SK-N-SH treated with all-trans-retinoic acid at 6 μM for 48 hours (cell line): Measurements from ENCODE around the gene PDCL3.

Experiments
- ARNTL ChIP-seq: fragments of 450-650 bp; formaldehyde crosslinking; IDR thresholded peaks from 2 replicates; pipeline ENCODE4 v1.5.0; 2020; ENCODE audit warnings: low read depth, mild to moderate bottlenecking, moderate library complexity, borderline replicate concordance
- ESRRG ChIP-seq: fragments of 250-450 bp; sonication (Bioruptor Pico); IDR thresholded peaks from 2 replicates; pipeline ENCODE4 v1.6.1; 2021; ENCODE audit warnings: mild to moderate bottlenecking
- GLIS3 ChIP-seq: fragments of 250-450 bp; sonication (Bioruptor Pico); IDR thresholded peaks from 2 replicates; pipeline ENCODE4 v1.5.0; 2020; ENCODE audit warnings: mild to moderate bottlenecking, moderate library complexity
- POU6F1 ChIP-seq: fragments of 250-450 bp; sonication (Bioruptor Pico); IDR thresholded peaks from 2 replicates; pipeline ENCODE4 v1.8.0; 2021; ENCODE audit warnings: low read depth, mild to moderate bottlenecking, moderate library complexity, borderline replicate concordance
- PPARA ChIP-seq: fragments of 250-450 bp; sonication (Bioruptor Pico); IDR thresholded peaks from 2 replicates; pipeline ENCODE4 v1.5.0; 2020; ENCODE audit warnings: mild to moderate bottlenecking, borderline replicate concordance
- RARB ChIP-seq: fragments of 250-450 bp; sonication (Bioruptor Pico); IDR thresholded peaks from 2 replicates; pipeline ENCODE4 v1.8.0; 2021; ENCODE audit warnings: mild to moderate bottlenecking, moderate library complexity
- SNAI2 ChIP-seq: fragments of 250-450 bp; sonication (Bioruptor Pico); IDR thresholded peaks from 2 replicates; pipeline ENCODE4 v1.5.0; 2020; ENCODE audit warnings: mild to moderate bottlenecking, moderate library complexity
- TCF4 ChIP-seq: fragments of 250-450 bp; sonication (Bioruptor Pico); IDR thresholded peaks from 2 replicates; pipeline ENCODE4 v1.8.0; 2021; ENCODE audit warnings: mild to moderate bottlenecking, moderate library complexity, borderline replicate concordance
- TSHZ2 ChIP-seq: fragments of 250-450 bp; sonication (Bioruptor Pico); IDR thresholded peaks from 2 replicates; pipeline ENCODE4 v1.5.0; 2020; ENCODE audit warnings: mild to moderate bottlenecking, moderate library complexity
- ZC3H10 ChIP-seq: fragments of 250-450 bp; sonication (Bioruptor Pico); IDR thresholded peaks from 2 replicates; pipeline ENCODE4 v1.5.1; 2021; ENCODE audit warnings: mild to moderate bottlenecking, moderate library complexity
- ZFP3 ChIP-seq: fragments of 250-450 bp; sonication (Bioruptor Pico); IDR thresholded peaks from 2 replicates; pipeline ENCODE4 v1.5.0; 2020; ENCODE audit warnings: mild to moderate bottlenecking, moderate library complexity
- ZNF565 ChIP-seq: fragments of 450-650 bp; formaldehyde crosslinking; conservative IDR thresholded peaks from 2 replicates; pipeline ENCODE4 v1.5.0; 2020; ENCODE audit warnings: low read depth, mild to moderate bottlenecking, moderate library complexity
- ZNF70 ChIP-seq: fragments of 450-650 bp; formaldehyde crosslinking; IDR thresholded peaks from 2 replicates; pipeline ENCODE4 v1.5.0; 2020; ENCODE audit warnings: mild to moderate bottlenecking, moderate library complexity
- TF ChIP-seq, protein P1 (sequence below): fragments of 250-450 bp; sonication (Bioruptor Pico); IDR thresholded peaks from 2 replicates; pipeline ENCODE4 v1.8.0; 2020; ENCODE audit warnings: mild to moderate bottlenecking, moderate library complexity, borderline replicate concordance

DNA sequence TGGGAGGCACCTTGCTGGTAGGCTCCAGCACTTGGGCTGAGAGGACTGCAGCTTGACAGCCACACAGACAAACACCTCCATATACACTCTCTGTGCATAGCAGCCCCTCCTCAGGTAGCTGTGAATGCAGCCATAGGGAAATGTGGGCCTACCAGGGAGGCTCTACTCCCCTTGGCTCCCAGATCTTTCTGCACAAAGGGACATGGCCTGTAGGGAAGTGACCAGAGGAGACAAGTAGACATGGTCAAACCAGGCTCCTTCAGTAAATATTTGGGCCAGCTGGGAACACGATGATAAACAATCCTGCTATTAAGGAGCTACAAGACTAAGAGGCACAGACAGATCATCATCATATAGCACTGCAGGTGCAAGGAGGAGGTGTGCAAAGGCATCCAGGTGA is 35.9 kb upstream of the PDCL3 start:
- no peak for TF ChIP-seq ARNTL (CRISPR knock-in tag)
- no peak for TF ChIP-seq RARB
- TF ChIP-seq ZC3H10: no peak
- TF ChIP-seq ZNF565: no peak
- no peak for TF ChIP-seq TSHZ2 (CRISPR knock-in tag)
- TF ChIP-seq POU6F1: no peak
- no peak for TF ChIP-seq TCF4
- TF ChIP-seq PPARA (CRISPR knock-in tag): no peak
- TF ChIP-seq, protein P1, sequence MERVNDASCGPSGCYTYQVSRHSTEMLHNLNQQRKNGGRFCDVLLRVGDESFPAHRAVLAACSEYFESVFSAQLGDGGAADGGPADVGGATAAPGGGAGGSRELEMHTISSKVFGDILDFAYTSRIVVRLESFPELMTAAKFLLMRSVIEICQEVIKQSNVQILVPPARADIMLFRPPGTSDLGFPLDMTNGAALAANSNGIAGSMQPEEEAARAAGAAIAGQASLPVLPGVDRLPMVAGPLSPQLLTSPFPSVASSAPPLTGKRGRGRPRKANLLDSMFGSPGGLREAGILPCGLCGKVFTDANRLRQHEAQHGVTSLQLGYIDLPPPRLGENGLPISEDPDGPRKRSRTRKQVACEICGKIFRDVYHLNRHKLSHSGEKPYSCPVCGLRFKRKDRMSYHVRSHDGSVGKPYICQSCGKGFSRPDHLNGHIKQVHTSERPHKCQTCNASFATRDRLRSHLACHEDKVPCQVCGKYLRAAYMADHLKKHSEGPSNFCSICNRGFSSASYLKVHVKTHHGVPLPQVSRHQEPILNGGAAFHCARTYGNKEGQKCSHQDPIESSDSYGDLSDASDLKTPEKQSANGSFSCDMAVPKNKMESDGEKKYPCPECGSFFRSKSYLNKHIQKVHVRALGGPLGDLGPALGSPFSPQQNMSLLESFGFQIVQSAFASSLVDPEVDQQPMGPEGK (CRISPR knock-in tag): no peak
- TF ChIP-seq ESRRG: no peak
- no peak for TF ChIP-seq ZNF70
- no peak for TF ChIP-seq GLIS3 (CRISPR knock-in tag)
- TF ChIP-seq SNAI2 (CRISPR knock-in tag): no peak
- TF ChIP-seq ZFP3 (CRISPR knock-in tag): no peak
